GM18499 (cell line): Measurements from ENCODE around the gene BHLHE40.

Experiments
- ATAC-seq: cut with Tn5 transposase; IDR thresholded peaks from one replicate; pipeline ENCODE4 v1.9.1; 2021; ENCODE audit warnings: moderate number of reproducible peaks; ENCODE audit not compliant: insufficient read depth, unreplicated experiment

Gene BHLHE40

GRCh38 chr3:5015056-5015455, 35.8 kb downstream of the BHLHE40 start:
- no peak for ATAC-seq

GRCh38 chr3:5016211-5017161, 37.2 kb downstream of the BHLHE40 start:
- peak; percentile 44 for ATAC-seq

GRCh38 chr3:5017925-5018531, 38.8 kb downstream of the BHLHE40 start:
- ATAC-seq = no peak

- ATAC-seq = no peak
These were observed 40.4 kb downstream of the BHLHE40 start for GRCh38 chr3:5019411-5020241.

GRCh38 chr3:5020242-5020722, 41.0 kb downstream of the BHLHE40 start:
- no peak for ATAC-seq

- ATAC-seq = no peak
These were observed 42.2 kb downstream of the BHLHE40 start for GRCh38 chr3:5021116-5022092.

GRCh38 chr3:5022187-5022965, 43.1 kb downstream of the BHLHE40 start:
- ATAC-seq = peak; percentile 69

- no peak for ATAC-seq
These were observed 43.9 kb downstream of the BHLHE40 start for GRCh38 chr3:5022966-5023776.

GRCh38 chr3:5023777-5024346, 44.6 kb downstream of the BHLHE40 start:
- no peak for ATAC-seq

GRCh38 chr3:5026046-5026362, 46.8 kb downstream of the BHLHE40 start:
- ATAC-seq = no peak

- ATAC-seq = no peak
These were observed 50.5 kb downstream of the BHLHE40 start for GRCh38 chr3:5029715-5030114.

- ATAC-seq = no peak
These were observed 50.9 kb downstream of the BHLHE40 start for GRCh38 chr3:5030152-5030551.

GRCh38 chr3:5032844-5033243, 53.6 kb downstream of the BHLHE40 start:
- no peak for ATAC-seq
